Central memory CD4-positive, alpha-beta T cell (primary cell): ENCODE results near the gene IGSF5.
"Not testable (repeated sequence)": the region's sequence is repeated elsewhere in the genome, so short reads cannot be mapped to it uniquely, and the experiment has no call there.

Source experiments
- DNase-seq: peaks from one replicate; pipeline ENCODE4 v3.0.0; 2022
- total RNA-seq, 3 experiments: gene quantifications; one replicate each; lab custom pipeline; 2026; lab: John Stamatoyannopoulos, UW

The IGSF5 gene
- 0 reads per million in 3 experiments for total RNA-seq

GRCh38 chr21:39744883-39745282 lies at the start of gene IGSF5:
TSS of gene IGSF5 (plus strand) at chr21:39745183. CDS start at chr21:39745510, 327 bp downstream.
- not testable (repeated sequence) for DNase-seq

- no peak for DNase-seq
Measured at GRCh38 chr21:39696196-39696595, 48.8 kb upstream of the IGSF5 start.

GRCh38 chr21:39696618-39697017 lies 48.4 kb upstream of the IGSF5 start:
- DNase-seq: no peak

- no peak for DNase-seq
Measured at GRCh38 chr21:39700318-39700717, 44.7 kb upstream of the IGSF5 start.

- DNase-seq: no peak
Measured at GRCh38 chr21:39703578-39703977, 41.4 kb upstream of the IGSF5 start.

- no peak for DNase-seq
Measured at GRCh38 chr21:39705849-39706248, 39.1 kb upstream of the IGSF5 start.

- no peak for DNase-seq
Measured at GRCh38 chr21:39707316-39707715, 37.7 kb upstream of the IGSF5 start.

GRCh38 chr21:39710866-39711265 lies 34.1 kb upstream of the IGSF5 start:
- DNase-seq: no peak

- no peak for DNase-seq
Measured at GRCh38 chr21:39712273-39712672, 32.7 kb upstream of the IGSF5 start.

- DNase-seq: no peak
Measured at GRCh38 chr21:39712976-39713375, 32.0 kb upstream of the IGSF5 start.

- no peak for DNase-seq
Measured at GRCh38 chr21:39713905-39714304, 31.1 kb upstream of the IGSF5 start.

- DNase-seq: no peak
Measured at GRCh38 chr21:39714331-39714730, 30.7 kb upstream of the IGSF5 start.

- peak; percentile 4 for DNase-seq
Measured at GRCh38 chr21:39715804-39716397, 29.1 kb upstream of the IGSF5 start.

GRCh38 chr21:39720126-39720778 lies 24.7 kb upstream of the IGSF5 start:
- no peak for DNase-seq

- no peak for DNase-seq
Measured at GRCh38 chr21:39721885-39722284, 23.1 kb upstream of the IGSF5 start.

GRCh38 chr21:39724944-39725343 lies 20.0 kb upstream of the IGSF5 start:
- no peak for DNase-seq

GRCh38 chr21:39726133-39726532 lies 18.9 kb upstream of the IGSF5 start:
- DNase-seq: no peak

GRCh38 chr21:39727401-39728120 lies 17.4 kb upstream of the IGSF5 start:
- DNase-seq: no peak

- DNase-seq: no peak
Measured at GRCh38 chr21:39728341-39728740, 16.6 kb upstream of the IGSF5 start.

GRCh38 chr21:39730418-39731157 lies 14.4 kb upstream of the IGSF5 start:
- DNase-seq: no peak

- DNase-seq: no peak
Measured at GRCh38 chr21:39736716-39737115, 8.3 kb upstream of the IGSF5 start.

- no peak for DNase-seq
Measured at GRCh38 chr21:39737376-39738000, 7.5 kb upstream of the IGSF5 start.

GRCh38 chr21:39738566-39738965 lies 6.4 kb upstream of the IGSF5 start:
- DNase-seq: no peak
